ENCODE measurements around the gene SCLT1. TPM values are rescaled to one million over a fixed set of nuclear protein-coding genes. Genes with fewer than 3 reads are reported as not detected.

SCLT1 gene
- total RNA-seq, 2 donors from 2014 or later = 9.9 to 13.8 TPM

DNA sequence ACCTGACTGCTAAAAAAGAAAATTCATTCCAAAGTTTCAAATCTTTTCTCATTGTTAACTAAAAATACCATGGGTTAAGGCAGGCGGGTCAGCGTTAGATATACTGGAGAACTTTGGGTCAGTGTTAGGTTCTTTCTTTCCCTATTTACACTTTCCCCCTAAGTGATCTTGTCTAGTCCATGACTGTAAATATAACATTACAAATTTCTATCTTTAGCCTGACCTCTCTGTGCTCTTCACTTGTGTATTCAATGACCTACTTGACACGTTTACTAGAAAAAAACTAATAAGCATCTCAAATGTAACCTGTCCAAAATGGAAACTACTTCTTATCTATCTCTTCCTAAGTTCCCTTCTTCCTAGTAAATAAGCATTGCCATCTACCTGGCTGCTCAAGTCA is 188.5 kb downstream of the SCLT1 start:
- intact Hi-C loops (cut with DNase I) = no loop called here
- 81 to 83% methylated on average over 3 of the region's 3 CpGs for WGBS, 2 donors
- H3K27ac ChIP-seq = no peak overlapping the region
- ATAC-seq = no peak
- no peaks in the 10 kb centered on the region for H3K9me3 ChIP-seq
- H3K4me1 ChIP-seq = no peaks in the 10 kb centered on the region
- H3K27me3 ChIP-seq = no peaks in the 10 kb centered on the region
- no peaks in the 10 kb centered on the region for H3K36me3 ChIP-seq (replicated peaks in 1 of 2; ENCODE audit: insufficient read depth in 1 of 2, low read depth in 2 of 2)
- H3K4me3 ChIP-seq = no peak overlapping the region
- DNase-seq = no peak
- no peak for TF ChIP-seq POLR2A (IDR thresholded peaks at IDR 0.05)
- TF ChIP-seq, protein P1, sequence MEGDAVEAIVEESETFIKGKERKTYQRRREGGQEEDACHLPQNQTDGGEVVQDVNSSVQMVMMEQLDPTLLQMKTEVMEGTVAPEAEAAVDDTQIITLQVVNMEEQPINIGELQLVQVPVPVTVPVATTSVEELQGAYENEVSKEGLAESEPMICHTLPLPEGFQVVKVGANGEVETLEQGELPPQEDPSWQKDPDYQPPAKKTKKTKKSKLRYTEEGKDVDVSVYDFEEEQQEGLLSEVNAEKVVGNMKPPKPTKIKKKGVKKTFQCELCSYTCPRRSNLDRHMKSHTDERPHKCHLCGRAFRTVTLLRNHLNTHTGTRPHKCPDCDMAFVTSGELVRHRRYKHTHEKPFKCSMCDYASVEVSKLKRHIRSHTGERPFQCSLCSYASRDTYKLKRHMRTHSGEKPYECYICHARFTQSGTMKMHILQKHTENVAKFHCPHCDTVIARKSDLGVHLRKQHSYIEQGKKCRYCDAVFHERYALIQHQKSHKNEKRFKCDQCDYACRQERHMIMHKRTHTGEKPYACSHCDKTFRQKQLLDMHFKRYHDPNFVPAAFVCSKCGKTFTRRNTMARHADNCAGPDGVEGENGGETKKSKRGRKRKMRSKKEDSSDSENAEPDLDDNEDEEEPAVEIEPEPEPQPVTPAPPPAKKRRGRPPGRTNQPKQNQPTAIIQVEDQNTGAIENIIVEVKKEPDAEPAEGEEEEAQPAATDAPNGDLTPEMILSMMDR (IDR thresholded peaks at IDR 0.05) = no peak

- H3K4me3 ChIP-seq = no peak overlapping the region
- 78 to 82% methylated on average over 4 of the region's 4 CpGs for WGBS, 2 donors
- intact Hi-C loops (cut with DNase I) = no loop called here
- TF ChIP-seq, protein P1 (IDR thresholded peaks at IDR 0.05) = no peak
- TF ChIP-seq POLR2A (IDR thresholded peaks at IDR 0.05) = no peak
- no peaks in the 10 kb centered on the region for H3K36me3 ChIP-seq (replicated peaks in 1 of 2; ENCODE audit: insufficient read depth in 1 of 2, low read depth in 2 of 2)
- H3K9me3 ChIP-seq = no peaks in the 10 kb centered on the region
- H3K27ac ChIP-seq = no peak overlapping the region
- ATAC-seq (no peak), DNase-seq (no peak)
- no peaks in the 10 kb centered on the region for H3K4me1 ChIP-seq
- no peaks in the 10 kb centered on the region for H3K27me3 ChIP-seq
Measured at GRCh38 chr4:128880662-128881061, 212.7 kb downstream of the SCLT1 start.

GRCh38 chr4:128879971-128880370 is 213.4 kb downstream of the SCLT1 start:
- no peak overlapping the region for H3K4me3 ChIP-seq
- no peaks in the 10 kb centered on the region for H3K4me1 ChIP-seq
- H3K9me3 ChIP-seq = no peaks in the 10 kb centered on the region
- TF ChIP-seq POLR2A (IDR thresholded peaks at IDR 0.05) = no peak
- TF ChIP-seq, protein P1 (IDR thresholded peaks at IDR 0.05) = no peak
- no peak overlapping the region for H3K27ac ChIP-seq
- no peak for ATAC-seq
- no peaks in the 10 kb centered on the region for H3K27me3 ChIP-seq
- H3K36me3 ChIP-seq (replicated peaks in 1 of 2; ENCODE audit: insufficient read depth in 1 of 2, low read depth in 2 of 2) = no peaks in the 10 kb centered on the region
- WGBS, 2 donors = 60 to 67% methylated on average over 2 of the region's 2 CpGs
- DNase-seq = no peak
- intact Hi-C loops (cut with DNase I) = loop anchor here (10.0 kb wide), 1 partner anchor 55 kb away; no protein-coding TSS in a partner anchor

DNA sequence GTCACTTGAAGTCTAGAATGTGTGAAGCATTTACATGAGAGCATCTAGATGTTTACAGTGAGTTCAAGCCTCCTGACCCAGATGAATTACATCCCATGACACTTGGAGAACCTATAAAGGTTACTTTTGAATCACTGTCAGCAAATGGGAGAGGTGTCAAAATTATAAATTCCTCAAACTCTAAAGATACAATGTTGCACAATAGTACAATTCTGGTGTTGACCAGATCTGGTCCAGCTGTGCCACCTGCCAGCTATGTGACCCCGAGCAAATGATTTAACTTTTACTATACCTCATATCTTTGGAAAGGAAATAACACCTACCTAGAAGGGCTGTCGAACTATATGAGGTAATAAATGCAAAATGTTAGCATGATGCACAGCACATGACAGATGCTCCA is 214.1 kb downstream of the SCLT1 start:
- Histone ChIP-seq H3K36me3 (replicated peaks in 1 of 2; ENCODE audit: insufficient read depth in 1 of 2, low read depth in 2 of 2) (no peaks in the 10 kb centered on the region), H3K9me3 (no peaks in the 10 kb centered on the region), H3K27me3 (no peaks in the 10 kb centered on the region), H3K27ac (no peak overlapping the region), H3K4me1 (no peaks in the 10 kb centered on the region), H3K4me3 (no peak overlapping the region)
- intact Hi-C loops (cut with DNase I) = loop anchor here (10.0 kb wide), 1 partner anchor 54 kb away; no protein-coding TSS in a partner anchor
- no peak for DNase-seq
- TF ChIP-seq, protein P1 (IDR thresholded peaks at IDR 0.05) = no peak
- TF ChIP-seq POLR2A (IDR thresholded peaks at IDR 0.05) = no peak
- 52 to 57% methylated on average over 2 of the region's 2 CpGs for WGBS, 2 donors
- no peak for ATAC-seq

GRCh38 chr4:128877934-128878333 is 215.4 kb downstream of the SCLT1 start:
- DNase-seq = no peak
- H3K4me1 ChIP-seq = no peaks in the 10 kb centered on the region
- intact Hi-C loops (cut with DNase I) = loop anchor here (10.0 kb wide), 1 partner anchor 53 kb away; no protein-coding TSS in a partner anchor
- H3K4me3 ChIP-seq = no peak overlapping the region
- no peak overlapping the region for H3K27ac ChIP-seq
- H3K9me3 ChIP-seq = no peaks in the 10 kb centered on the region
- no peak for ATAC-seq
- no peaks in the 10 kb centered on the region for H3K36me3 ChIP-seq (replicated peaks in 1 of 2; ENCODE audit: insufficient read depth in 1 of 2, low read depth in 2 of 2)
- H3K27me3 ChIP-seq = no peaks in the 10 kb centered on the region
- WGBS, 2 donors = 84 to 89% methylated on average over 4 of the region's 4 CpGs
- TF ChIP-seq, protein P1 (IDR thresholded peaks at IDR 0.05) = no peak
- no peak for TF ChIP-seq POLR2A (IDR thresholded peaks at IDR 0.05)

All from body of pancreas (tissue), 4 donors.